PFSK-1 (cell line): ENCODE results near the gene PDAP1.

ENCODE experiments used
- FOXP2 ChIP-seq: optimal IDR thresholded peaks from 2 replicates; pipeline ENCODE3; 2011; ENCODE audit warnings: borderline replicate concordance, control low read depth, inconsistent platforms; ENCODE audit not compliant: insufficient read depth; ENCODE audit errors: extremely low read length, extremely low read depth
- POLR2AphosphoS5 ChIP-seq: IDR thresholded peaks from 2 replicates; pipeline ENCODE4 v1.6.1; 2012; ENCODE audit warnings: low read depth, mild to moderate bottlenecking, control low read depth, low read length, moderate library complexity
- SIN3A ChIP-seq: IDR thresholded peaks from 2 replicates; pipeline ENCODE4 v1.6.1; 2012; ENCODE audit warnings: mild to moderate bottlenecking, low read length, moderate library complexity, borderline replicate concordance; ENCODE audit not compliant: insufficient read depth
- TAF1 ChIP-seq: IDR thresholded peaks from 2 replicates; pipeline ENCODE4 v1.6.1; 2012; ENCODE audit warnings: low read length, control low read depth, borderline replicate concordance; ENCODE audit not compliant: insufficient read depth
- TF ChIP-seq, protein P1 (sequence below), 2 experiments: IDR thresholded peaks; 2 replicates each; pipeline versions ENCODE4 v1.6.1 to v1.8.0; 2011 to 2012; ENCODE audit warnings: low read depth in 2 of 2, low read length in 2 of 2, control low read depth in 1 of 2, inconsistent platforms in 1 of 2, mild to moderate bottlenecking in 1 of 2, moderate library complexity in 1 of 2; ENCODE audit not compliant: insufficient read depth in 1 of 2

PDAP1 gene

GRCh38 chr7:99448855-99449254, 40.5 kb upstream of the PDAP1 start:
- TF ChIP-seq FOXP2 (no peak), SIN3A (no peak), TAF1 (no peak), POLR2AphosphoS5 (no peak)
- TF ChIP-seq, protein P1, sequence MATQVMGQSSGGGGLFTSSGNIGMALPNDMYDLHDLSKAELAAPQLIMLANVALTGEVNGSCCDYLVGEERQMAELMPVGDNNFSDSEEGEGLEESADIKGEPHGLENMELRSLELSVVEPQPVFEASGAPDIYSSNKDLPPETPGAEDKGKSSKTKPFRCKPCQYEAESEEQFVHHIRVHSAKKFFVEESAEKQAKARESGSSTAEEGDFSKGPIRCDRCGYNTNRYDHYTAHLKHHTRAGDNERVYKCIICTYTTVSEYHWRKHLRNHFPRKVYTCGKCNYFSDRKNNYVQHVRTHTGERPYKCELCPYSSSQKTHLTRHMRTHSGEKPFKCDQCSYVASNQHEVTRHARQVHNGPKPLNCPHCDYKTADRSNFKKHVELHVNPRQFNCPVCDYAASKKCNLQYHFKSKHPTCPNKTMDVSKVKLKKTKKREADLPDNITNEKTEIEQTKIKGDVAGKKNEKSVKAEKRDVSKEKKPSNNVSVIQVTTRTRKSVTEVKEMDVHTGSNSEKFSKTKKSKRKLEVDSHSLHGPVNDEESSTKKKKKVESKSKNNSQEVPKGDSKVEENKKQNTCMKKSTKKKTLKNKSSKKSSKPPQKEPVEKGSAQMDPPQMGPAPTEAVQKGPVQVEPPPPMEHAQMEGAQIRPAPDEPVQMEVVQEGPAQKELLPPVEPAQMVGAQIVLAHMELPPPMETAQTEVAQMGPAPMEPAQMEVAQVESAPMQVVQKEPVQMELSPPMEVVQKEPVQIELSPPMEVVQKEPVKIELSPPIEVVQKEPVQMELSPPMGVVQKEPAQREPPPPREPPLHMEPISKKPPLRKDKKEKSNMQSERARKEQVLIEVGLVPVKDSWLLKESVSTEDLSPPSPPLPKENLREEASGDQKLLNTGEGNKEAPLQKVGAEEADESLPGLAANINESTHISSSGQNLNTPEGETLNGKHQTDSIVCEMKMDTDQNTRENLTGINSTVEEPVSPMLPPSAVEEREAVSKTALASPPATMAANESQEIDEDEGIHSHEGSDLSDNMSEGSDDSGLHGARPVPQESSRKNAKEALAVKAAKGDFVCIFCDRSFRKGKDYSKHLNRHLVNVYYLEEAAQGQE (IDR thresholded peaks at IDR 0.05; ENCODE audit: insufficient read depth in 1 of 2, low read depth in 2 of 2, low read length in 2 of 2), result no peak

DNA sequence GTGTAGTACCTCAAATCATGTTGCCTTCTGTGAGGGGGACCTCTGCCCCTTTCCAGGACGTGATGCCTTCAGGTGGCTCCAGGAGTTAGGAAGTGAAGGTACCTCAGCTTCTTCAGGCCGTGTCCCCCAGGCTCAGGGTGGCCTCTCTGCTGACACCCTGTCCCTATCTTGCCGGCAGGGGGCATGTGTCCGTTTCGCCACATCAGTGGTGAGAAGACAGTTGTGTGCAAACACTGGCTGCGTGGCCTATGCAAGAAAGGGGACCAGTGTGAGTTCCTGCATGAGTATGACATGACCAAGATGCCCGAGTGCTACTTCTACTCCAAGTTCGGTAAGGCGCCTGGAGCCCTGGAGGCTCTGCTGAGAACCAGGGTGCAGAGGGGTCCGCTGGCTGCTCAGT, 39.5 kb upstream of the PDAP1 start:
- TF ChIP-seq FOXP2 (no peak), SIN3A (no peak), TAF1 (no peak), POLR2AphosphoS5 (no peak)
- TF ChIP-seq, protein P1 (IDR thresholded peaks at IDR 0.05; ENCODE audit: insufficient read depth in 1 of 2, low read depth in 2 of 2, low read length in 2 of 2), result no peak

- no peak for TF ChIP-seq FOXP2
- TF ChIP-seq SIN3A, result no peak
- TF ChIP-seq TAF1, result no peak
- TF ChIP-seq, protein P1 (IDR thresholded peaks at IDR 0.05; ENCODE audit: insufficient read depth in 1 of 2, low read depth in 2 of 2, low read length in 2 of 2), result no peak
- no peak for TF ChIP-seq POLR2AphosphoS5
Measured at GRCh38 chr7:99446096-99446495, 37.7 kb upstream of the PDAP1 start.

DNA sequence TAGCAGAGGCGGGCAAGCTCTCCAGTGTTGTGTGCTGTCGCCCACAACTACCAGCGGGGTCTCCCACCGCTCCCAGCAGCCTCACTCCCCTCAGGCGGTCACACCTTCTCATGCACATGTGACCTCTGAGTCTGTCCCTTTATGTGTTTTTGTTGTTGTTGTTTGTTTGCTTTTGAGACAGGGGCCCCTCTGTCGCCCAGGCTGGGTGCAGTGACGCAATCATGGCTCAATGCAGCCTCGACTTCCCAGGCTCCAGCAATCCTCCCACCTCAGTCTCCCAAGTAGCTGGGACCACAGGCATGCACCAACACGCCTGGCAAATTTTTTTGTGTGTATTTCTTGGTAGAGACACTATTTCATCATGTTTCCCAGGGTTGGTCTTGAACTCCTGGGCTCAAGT, 31.8 kb upstream of the PDAP1 start:
- TF ChIP-seq, protein P1 (IDR thresholded peaks at IDR 0.05; ENCODE audit: insufficient read depth in 1 of 2, low read depth in 2 of 2, low read length in 2 of 2), result no peak
- no peak for TF ChIP-seq POLR2AphosphoS5
- no peak for TF ChIP-seq TAF1
- TF ChIP-seq SIN3A, result no peak
- TF ChIP-seq FOXP2, result no peak
